C4-2B (cell line): ENCODE data around the gene MEX3B.
A peak's percentile ranks its signal among the peaks of the same experiment; 100 is the strongest.

Source experiments
- H3K27ac ChIP-seq: fragments of 450-650 bp; 2 replicates; pipeline ENCODE4 v1.5.1; 2017
- CTCF ChIP-seq: fragments of 450-650 bp; conservative IDR thresholded peaks from 2 replicates; pipeline ENCODE4 v1.5.1; 2017; ENCODE audit warnings: mild to moderate bottlenecking
- ZFX ChIP-seq: fragments of 450-650 bp; IDR thresholded peaks from 2 replicates; pipeline ENCODE4 v1.6.1; 2017

Gene MEX3B

GRCh38 chr15:82060817-82061216, 15.0 kb upstream of the MEX3B start:
- H3K27ac ChIP-seq = no peak overlapping the region
- TF ChIP-seq CTCF (no peak), ZFX (no peak)

GRCh38 chr15:82058517-82059204, 12.8 kb upstream of the MEX3B start:
- no peak overlapping the region for H3K27ac ChIP-seq
- TF ChIP-seq ZFX (no peak), CTCF (no peak)

GRCh38 chr15:82058026-82058425, 12.2 kb upstream of the MEX3B start:
- TF ChIP-seq CTCF (no peak), ZFX (no peak)
- peak overlapping the region; percentile 27 for H3K27ac ChIP-seq

GRCh38 chr15:82056958-82057823, 11.4 kb upstream of the MEX3B start:
- no peak overlapping the region for H3K27ac ChIP-seq
- TF ChIP-seq ZFX (no peak), CTCF (no peak)

GRCh38 chr15:82052751-82053150, 6.9 kb upstream of the MEX3B start:
- H3K27ac ChIP-seq = no peak overlapping the region
- no peak for TF ChIP-seq CTCF
- TF ChIP-seq ZFX = no peak

- H3K27ac ChIP-seq = no peak overlapping the region
- TF ChIP-seq ZFX = no peak
- TF ChIP-seq CTCF = no peak
Observed at GRCh38 chr15:82051664-82052063, 5.8 kb upstream of the MEX3B start.

GRCh38 chr15:82048811-82049210, 3.0 kb upstream of the MEX3B start:
- TF ChIP-seq ZFX = no peak
- no peak for TF ChIP-seq CTCF
- no peak overlapping the region for H3K27ac ChIP-seq
